ENCODE data around the gene COL4A4. TPM values are rescaled to one million over a fixed set of nuclear protein-coding genes. Genes with fewer than 3 reads are reported as not detected.

The COL4A4 gene
- total and polyA plus RNA-seq, 2 of the 4 experiments (the other 2 are of a cell fraction): 0.02 TPM; not detected in 1

DNA sequence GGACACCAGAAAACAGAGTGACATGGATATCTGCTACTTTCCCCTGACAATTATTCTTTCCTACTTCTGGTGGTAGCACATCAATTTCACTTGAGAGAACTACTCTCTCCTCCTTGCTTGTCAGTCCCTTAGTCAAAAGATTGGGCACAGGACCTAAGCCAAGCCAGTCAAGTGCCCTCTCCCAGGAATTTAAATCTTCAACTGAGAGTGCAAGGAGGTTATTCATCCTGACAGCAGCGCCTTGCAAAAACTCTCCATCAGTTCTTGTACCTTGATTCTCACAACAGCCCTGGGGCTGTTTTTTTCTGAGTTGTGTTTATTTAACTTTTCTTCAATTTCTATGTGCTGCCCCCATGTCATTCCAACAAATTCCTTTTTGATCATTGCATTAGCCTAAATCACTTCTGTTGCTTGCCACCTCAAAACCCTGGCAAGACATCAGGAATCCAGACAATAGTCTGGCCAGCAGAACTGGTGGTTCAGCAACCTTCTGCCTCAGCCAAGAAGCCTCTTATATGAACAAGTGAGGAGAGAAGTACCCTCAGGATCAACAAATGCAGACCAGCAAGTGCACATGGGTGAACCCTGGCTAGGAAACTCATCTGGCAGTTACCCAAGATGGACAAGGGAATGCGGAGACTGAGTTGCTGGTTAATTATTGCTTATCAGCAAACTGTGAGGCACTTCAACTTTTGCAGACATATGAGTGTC is 19.8 kb upstream of the COL4A4 start:
- DNase-seq (no peak), ATAC-seq (ENCODE audit: low read depth) (no peak)
- H4K20me1 ChIP-seq (ENCODE audit: insufficient read depth, low read length): no peaks in the 10 kb centered on the region
- H3K36me3 ChIP-seq (ENCODE audit: control insufficient read depth, insufficient read depth, low read length): no peaks in the 10 kb centered on the region
- intact Hi-C loops (cut with micrococcal nuclease): no loop called here
- no peaks in the 10 kb centered on the region for H3K9me1 ChIP-seq (ENCODE audit: insufficient read depth, low read length)
- H3K9me3 ChIP-seq (ENCODE audit: control insufficient read depth, insufficient read depth, low read length): no peaks in the 10 kb centered on the region
- ChIA-PET POLR2A (ENCODE audit: unreplicated experiment) (no interaction called here), CTCF (no interaction called here)
- dilution Hi-C loops (cut with HindIII; ENCODE audit: low sequenced_read_pairs, unreplicated experiment): no loop called here
- no peak overlapping the region for H3K27ac ChIP-seq (ENCODE audit: insufficient read depth, low read length)
- no peak overlapping the region for H3K23ac ChIP-seq (ENCODE audit: low read depth, low read length)
- H2AK9ac ChIP-seq (replicated peaks; ENCODE audit: low read depth, low read length, poor library complexity): no peak overlapping the region
- no peak overlapping the region for H2BK15ac ChIP-seq (ENCODE audit: low read depth, low read length)
- H2BK5ac ChIP-seq (ENCODE audit: low read depth, low read length, poor library complexity, severe bottlenecking): no peak overlapping the region
- H3K9ac ChIP-seq (ENCODE audit: low read depth, low read length): no peak overlapping the region
- no peaks in the 10 kb centered on the region for H3K79me1 ChIP-seq (ENCODE audit: low read depth in 1 of 2, low read length in 2 of 2)
- H3K4me2 ChIP-seq (ENCODE audit: low read depth, low read length): no peak overlapping the region
- H4K91ac ChIP-seq (ENCODE audit: insufficient read depth, low read depth, low read length): no peak overlapping the region
- BruUV-seq (replicated peaks): no TSS peak
- H2BK20ac ChIP-seq (ENCODE audit: low read depth, low read length): no peak overlapping the region
- no peak overlapping the region for H2BK120ac ChIP-seq (ENCODE audit: low read depth, low read length)
- no peak overlapping the region for H3K56ac ChIP-seq (ENCODE audit: extremely low read depth, insufficient read depth, low read length)
- H2AFZ ChIP-seq (replicated peaks; ENCODE audit: low read length, poor library complexity): no peak overlapping the region
- H2AK5ac ChIP-seq (ENCODE audit: low read depth, low read length): no peak overlapping the region
- H3K4me1 ChIP-seq (ENCODE audit: control insufficient read depth, insufficient read depth, low read length): no peaks in the 10 kb centered on the region
- H4K8ac ChIP-seq (ENCODE audit: low read depth in 2 of 2, low read length in 2 of 2): no peak overlapping the region
- TF ChIP-seq SMC3 (IDR thresholded peaks at IDR 0.05; ENCODE audit: low read depth, low read length) (no peak), POLR2A (IDR thresholded peaks at IDR 0.05; ENCODE audit: low read depth, low read length) (no peak), MAFK (IDR thresholded peaks at IDR 0.05; ENCODE audit: low read depth, low read length) (no peak), RCOR1 (IDR thresholded peaks at IDR 0.05; ENCODE audit: insufficient replicate concordance, low read length) (no peak), RFX5 (IDR thresholded peaks at IDR 0.05; ENCODE audit: low read depth, low read length) (no peak), MAZ (IDR thresholded peaks at IDR 0.05; ENCODE audit: borderline replicate concordance, low read depth, low read length) (no peak), FOS (IDR thresholded peaks at IDR 0.05; ENCODE audit: low read depth, low read length) (no peak), CHD1 (IDR thresholded peaks at IDR 0.05; ENCODE audit: low read depth, low read length) (no peak), CEBPB (IDR thresholded peaks at IDR 0.05; ENCODE audit: low read depth, low read length) (no peak), BHLHE40 (IDR thresholded peaks at IDR 0.05; ENCODE audit: low read depth, low read length) (no peak), MXI1 (IDR thresholded peaks at IDR 0.05; ENCODE audit: borderline replicate concordance, low read depth, low read length) (no peak), NFE2L2 (IDR thresholded peaks at IDR 0.05; ENCODE audit: low read depth, low read length) (no peak)
- TF ChIP-seq, protein P1, sequence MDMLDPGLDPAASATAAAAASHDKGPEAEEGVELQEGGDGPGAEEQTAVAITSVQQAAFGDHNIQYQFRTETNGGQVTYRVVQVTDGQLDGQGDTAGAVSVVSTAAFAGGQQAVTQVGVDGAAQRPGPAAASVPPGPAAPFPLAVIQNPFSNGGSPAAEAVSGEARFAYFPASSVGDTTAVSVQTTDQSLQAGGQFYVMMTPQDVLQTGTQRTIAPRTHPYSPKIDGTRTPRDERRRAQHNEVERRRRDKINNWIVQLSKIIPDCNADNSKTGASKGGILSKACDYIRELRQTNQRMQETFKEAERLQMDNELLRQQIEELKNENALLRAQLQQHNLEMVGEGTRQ (IDR thresholded peaks at IDR 0.05; ENCODE audit: low read depth, low read length): no peak
- TF ChIP-seq, protein P2, sequence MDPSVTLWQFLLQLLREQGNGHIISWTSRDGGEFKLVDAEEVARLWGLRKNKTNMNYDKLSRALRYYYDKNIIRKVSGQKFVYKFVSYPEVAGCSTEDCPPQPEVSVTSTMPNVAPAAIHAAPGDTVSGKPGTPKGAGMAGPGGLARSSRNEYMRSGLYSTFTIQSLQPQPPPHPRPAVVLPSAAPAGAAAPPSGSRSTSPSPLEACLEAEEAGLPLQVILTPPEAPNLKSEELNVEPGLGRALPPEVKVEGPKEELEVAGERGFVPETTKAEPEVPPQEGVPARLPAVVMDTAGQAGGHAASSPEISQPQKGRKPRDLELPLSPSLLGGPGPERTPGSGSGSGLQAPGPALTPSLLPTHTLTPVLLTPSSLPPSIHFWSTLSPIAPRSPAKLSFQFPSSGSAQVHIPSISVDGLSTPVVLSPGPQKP (IDR thresholded peaks at IDR 0.05; ENCODE audit: borderline replicate concordance, low read depth, low read length): no peak
- TF ChIP-seq, protein P3, sequence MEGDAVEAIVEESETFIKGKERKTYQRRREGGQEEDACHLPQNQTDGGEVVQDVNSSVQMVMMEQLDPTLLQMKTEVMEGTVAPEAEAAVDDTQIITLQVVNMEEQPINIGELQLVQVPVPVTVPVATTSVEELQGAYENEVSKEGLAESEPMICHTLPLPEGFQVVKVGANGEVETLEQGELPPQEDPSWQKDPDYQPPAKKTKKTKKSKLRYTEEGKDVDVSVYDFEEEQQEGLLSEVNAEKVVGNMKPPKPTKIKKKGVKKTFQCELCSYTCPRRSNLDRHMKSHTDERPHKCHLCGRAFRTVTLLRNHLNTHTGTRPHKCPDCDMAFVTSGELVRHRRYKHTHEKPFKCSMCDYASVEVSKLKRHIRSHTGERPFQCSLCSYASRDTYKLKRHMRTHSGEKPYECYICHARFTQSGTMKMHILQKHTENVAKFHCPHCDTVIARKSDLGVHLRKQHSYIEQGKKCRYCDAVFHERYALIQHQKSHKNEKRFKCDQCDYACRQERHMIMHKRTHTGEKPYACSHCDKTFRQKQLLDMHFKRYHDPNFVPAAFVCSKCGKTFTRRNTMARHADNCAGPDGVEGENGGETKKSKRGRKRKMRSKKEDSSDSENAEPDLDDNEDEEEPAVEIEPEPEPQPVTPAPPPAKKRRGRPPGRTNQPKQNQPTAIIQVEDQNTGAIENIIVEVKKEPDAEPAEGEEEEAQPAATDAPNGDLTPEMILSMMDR (conservative IDR thresholded peaks at IDR 0.05; ENCODE audit: low read depth, low read length): no peak
- H3K18ac ChIP-seq (ENCODE audit: low read depth, low read length): no peak overlapping the region
- no peak overlapping the region for H3K4me3 ChIP-seq (ENCODE audit: insufficient read depth, low read depth, low read length)
- H4K5ac ChIP-seq (ENCODE audit: low read depth, low read length): no peak overlapping the region
- no peak overlapping the region for H3K14ac ChIP-seq (replicated peaks; ENCODE audit: low read depth, low read length)
- in situ Hi-C loops (cut with MboI; ENCODE audit: low sequenced_read_pairs): no loop called here
- peaks cover 2% of the 10 kb centered on the region; the same call in 1 of the 2 replicates for H3K27me3 ChIP-seq (ENCODE audit: control insufficient read depth, insufficient read depth, low read length)
- no CpG with 5 or more reads among the region's 2 CpGs for WGBS, 2 experiments (ENCODE audit: extremely low coverage in 2 of 2, insufficient read length in 1 of 2)
- H3K4ac ChIP-seq (ENCODE audit: low read depth, low read length): no peak overlapping the region
